Esophagus squamous epithelium (tissue), 5 donors: ENCODE data around the gene CFAP57. TPM values are rescaled to one million over a fixed set of nuclear protein-coding genes. Genes with fewer than 3 reads are reported as not detected.

Experiments
- DNase-seq: peaks from one replicate; lab custom pipeline; 2025; lab: John Stamatoyannopoulos, UW
- H3K27ac ChIP-seq, 4 donors: fragments of 200-600 bp; sonication (generic); one replicate each; pipeline ENCODE4 v1.5.1; 2016 to 2019; ENCODE audit warnings: mild to moderate bottlenecking in 1 of 4
- H3K27me3 ChIP-seq, 4 donors: fragments of 200-600 bp; sonication (generic); 1 replicate in 3 of 4; 2 replicates in 1 of 4; pipeline versions ENCODE4 v1.5.1 to v1.6.0; 2017 to 2021; ENCODE audit warnings: antibody characterized with exemption in 1 of 4
- H3K36me3 ChIP-seq, 3 donors: fragments of 200-600 bp; sonication (generic); one replicate each; pipeline ENCODE4 v1.5.1; 2016 to 2019
- H3K4me1 ChIP-seq, 3 donors: fragments of 200-600 bp; sonication (generic); one replicate each; pipeline ENCODE4 v1.5.1; 2017 to 2019
- H3K4me3 ChIP-seq, 4 donors: fragments of 200-600 bp; sonication (generic); 1 replicate in 3 of 4; 2 replicates in 1 of 4; pipeline ENCODE4 v1.5.1; 2016 to 2019; ENCODE audit warnings: mild to moderate bottlenecking in 2 of 4, moderate library complexity in 1 of 4
- H3K9me3 ChIP-seq, 3 donors: fragments of 200-600 bp; sonication (generic); one replicate each; pipeline ENCODE4 v1.5.1; 2016 to 2019
- POLR2A ChIP-seq, 4 donors: fragments of 450-650 bp; IDR thresholded peaks; one replicate each; pipeline ENCODE4 v1.6.1; 2017; ENCODE audit warnings: antibody characterized with exemption in 4 of 4, mild to moderate bottlenecking in 4 of 4, moderate library complexity in 3 of 4
- WGBS, 2 donors: methylation state at CpG; one replicate each; pipeline ENCODE4 v1.1.5; 2018; 5-methylcytosine and 5-hydroxymethylcytosine counted together
- intact Hi-C: fragments of 100-400 bp; cut with DNase I; formaldehyde crosslinking; loops from one replicate; pipeline ENCODE4 v1.15.0; 2022
- total RNA-seq, 4 donors: library from RNA; depleted of rRNA; stranded (reverse); fragments of >200 nt; gene quantifications; one replicate each; pipeline ENCODE4 v1.1.0, GENCODE V29; 2016
- TF ChIP-seq, protein P1 (sequence below), 6 experiments: fragments of 450-650 bp in 4 of 6; fragments of 200-600 bp in 2 of 6; sonication (generic) in 2 of 6; IDR thresholded peaks; one replicate each; pipeline ENCODE4 v1.5.1; 2016 to 2019; ENCODE audit warnings: antibody characterized with exemption in 6 of 6, mild to moderate bottlenecking in 4 of 6, moderate library complexity in 4 of 6
- donor health status: DM: yes; HTN: yes; CAD: no.

CFAP57 gene
- total RNA-seq, 4 donors from 2014 or later: not detected

DNA sequence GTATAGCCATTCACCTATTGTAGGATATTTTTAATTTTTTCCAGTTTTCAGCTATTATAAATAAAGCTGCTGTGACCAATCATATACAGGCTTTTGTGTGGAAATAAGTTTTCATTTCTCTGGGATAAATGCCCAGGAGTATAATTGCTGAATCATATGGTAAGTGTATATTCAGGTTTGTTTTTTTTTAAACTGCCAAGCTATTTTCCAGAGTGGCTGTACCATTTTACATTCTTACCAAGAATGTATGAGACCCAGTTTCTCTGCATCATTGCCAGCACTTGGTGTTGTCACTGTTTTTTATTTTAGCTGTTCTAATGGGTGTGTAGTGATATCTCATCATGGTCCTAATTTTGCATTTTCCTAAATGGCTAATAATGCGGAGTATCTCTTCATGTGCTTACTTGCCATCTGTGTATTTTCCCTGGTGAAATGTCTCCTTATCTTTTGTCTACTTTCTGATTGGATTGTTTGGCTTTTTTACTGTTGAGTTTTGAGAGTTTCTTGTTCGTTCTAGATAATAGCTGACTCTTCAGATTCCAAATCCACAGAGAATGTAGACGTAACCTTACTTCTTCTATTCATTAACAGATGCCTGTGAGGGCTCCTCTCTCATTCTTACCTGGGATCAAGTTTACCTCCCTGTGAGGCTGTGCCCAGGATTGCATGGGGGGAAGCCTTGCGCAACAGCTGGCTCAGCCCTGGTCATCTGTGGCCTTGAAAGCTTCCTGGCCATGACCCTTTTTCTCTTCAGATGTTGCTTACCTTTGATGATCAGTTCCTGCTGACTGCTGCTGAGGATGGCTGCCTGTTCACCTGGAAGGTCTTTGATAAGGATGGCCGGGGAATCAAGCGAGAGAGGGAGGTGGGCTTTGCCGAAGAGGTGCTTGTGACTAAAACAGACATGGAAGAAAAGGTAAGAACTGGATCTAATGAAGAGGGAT, 42.6 kb downstream of the CFAP57 start:
- no peak overlapping the region for H3K27ac ChIP-seq
- whole genome bisulfite sequencing, 2 donors: 71 to 76% methylated on average over 7 of the region's 7 CpGs
- H3K27me3 ChIP-seq: peaks cover 0 to 5% (median 0%) of the 10 kb centered on the region in 4 donors
- DNase-seq: no peak
- no peak for TF ChIP-seq POLR2A (IDR thresholded peaks at IDR 0.05)
- TF ChIP-seq, protein P1, sequence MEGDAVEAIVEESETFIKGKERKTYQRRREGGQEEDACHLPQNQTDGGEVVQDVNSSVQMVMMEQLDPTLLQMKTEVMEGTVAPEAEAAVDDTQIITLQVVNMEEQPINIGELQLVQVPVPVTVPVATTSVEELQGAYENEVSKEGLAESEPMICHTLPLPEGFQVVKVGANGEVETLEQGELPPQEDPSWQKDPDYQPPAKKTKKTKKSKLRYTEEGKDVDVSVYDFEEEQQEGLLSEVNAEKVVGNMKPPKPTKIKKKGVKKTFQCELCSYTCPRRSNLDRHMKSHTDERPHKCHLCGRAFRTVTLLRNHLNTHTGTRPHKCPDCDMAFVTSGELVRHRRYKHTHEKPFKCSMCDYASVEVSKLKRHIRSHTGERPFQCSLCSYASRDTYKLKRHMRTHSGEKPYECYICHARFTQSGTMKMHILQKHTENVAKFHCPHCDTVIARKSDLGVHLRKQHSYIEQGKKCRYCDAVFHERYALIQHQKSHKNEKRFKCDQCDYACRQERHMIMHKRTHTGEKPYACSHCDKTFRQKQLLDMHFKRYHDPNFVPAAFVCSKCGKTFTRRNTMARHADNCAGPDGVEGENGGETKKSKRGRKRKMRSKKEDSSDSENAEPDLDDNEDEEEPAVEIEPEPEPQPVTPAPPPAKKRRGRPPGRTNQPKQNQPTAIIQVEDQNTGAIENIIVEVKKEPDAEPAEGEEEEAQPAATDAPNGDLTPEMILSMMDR (IDR thresholded peaks at IDR 0.05): no peak
- H3K36me3 ChIP-seq: no peaks in the 10 kb centered on the region
- no peak overlapping the region for H3K4me3 ChIP-seq
- no peaks in the 10 kb centered on the region for H3K9me3 ChIP-seq
- no peaks in the 10 kb centered on the region for H3K4me1 ChIP-seq
- intact Hi-C loops: no loop called here

DNA sequence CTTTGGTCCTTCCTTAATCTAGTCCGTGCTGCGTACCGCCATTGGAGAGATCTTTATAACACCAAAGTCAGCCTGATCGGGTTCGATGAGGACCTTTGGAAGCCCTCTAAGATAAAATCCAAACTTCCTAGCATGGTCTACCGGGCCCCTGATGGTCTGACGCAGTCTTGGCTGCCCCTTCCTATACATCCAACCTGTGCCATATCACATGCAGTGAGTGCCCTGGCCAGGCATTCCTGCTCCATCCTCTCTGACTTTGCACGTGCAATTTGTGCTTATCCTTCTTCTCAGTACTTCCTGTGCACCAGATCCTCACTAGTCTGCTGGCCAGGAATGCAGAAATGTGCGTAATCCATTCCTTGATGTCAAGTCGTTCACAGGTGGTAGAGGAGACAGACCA, 45.6 kb downstream of the CFAP57 start:
- WGBS, 2 donors: 91 to 93% methylated on average over 10 of the region's 10 CpGs
- no peak for TF ChIP-seq POLR2A (IDR thresholded peaks at IDR 0.05)
- TF ChIP-seq, protein P1 (IDR thresholded peaks at IDR 0.05): no peak
- intact Hi-C loops: no loop called here
- peaks cover 0 to 5% (median 0%) of the 10 kb centered on the region in 4 donors for H3K27me3 ChIP-seq
- H3K4me1 ChIP-seq: no peaks in the 10 kb centered on the region
- H3K4me3 ChIP-seq: no peak overlapping the region
- H3K27ac ChIP-seq: no peak overlapping the region
- DNase-seq: no peak
- no peaks in the 10 kb centered on the region for H3K36me3 ChIP-seq
- H3K9me3 ChIP-seq: no peaks in the 10 kb centered on the region

GRCh38 chr1:43220905-43221778, 49.0 kb downstream of the CFAP57 start:
- DNase-seq: no peak
- WGBS, 2 donors: 57 to 70% methylated on average over 7 of the region's 7 CpGs
- TF ChIP-seq POLR2A (IDR thresholded peaks at IDR 0.05): no peak
- TF ChIP-seq, protein P1 (IDR thresholded peaks at IDR 0.05): no peak
- Histone ChIP-seq H3K4me1 (no peaks in the 10 kb centered on the region), H3K9me3 (no peaks in the 10 kb centered on the region), H3K27ac (peak overlapping the region in 1 of 4 donors; percentile 10), H3K36me3 (no peaks in the 10 kb centered on the region), H3K27me3 (peaks cover 0 to 5% (median 0%) of the 10 kb centered on the region in 4 donors), H3K4me3 (no peak overlapping the region)
- intact Hi-C loops: no loop called here

DNA sequence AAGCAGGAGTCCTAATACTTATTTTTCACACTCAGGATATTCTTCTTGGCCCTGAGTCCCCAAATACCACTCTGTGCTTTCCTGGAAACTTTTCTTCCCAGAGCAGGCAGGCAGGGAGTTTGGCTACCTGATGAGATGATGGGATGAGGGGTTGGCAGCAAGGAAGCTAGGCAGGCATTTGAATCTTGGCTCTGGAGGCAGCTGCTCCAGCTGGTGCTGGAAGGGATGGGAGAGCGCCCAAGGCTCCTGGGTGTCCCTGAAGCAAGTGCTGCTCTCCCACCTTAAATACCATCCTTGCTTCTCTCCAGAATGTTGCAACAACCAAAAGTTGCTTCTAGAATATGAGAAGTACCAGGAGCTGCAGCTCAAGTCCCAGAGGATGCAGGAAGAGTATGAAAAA, 49.7 kb downstream of the CFAP57 start:
- WGBS, 2 donors: 100% methylated on average over 1 of the region's 1 CpG
- intact Hi-C loops: no loop called here
- no peaks in the 10 kb centered on the region for H3K36me3 ChIP-seq

More for the DNA sequence above, 49.7 kb downstream of the CFAP57 start:
- no peaks in the 10 kb centered on the region for H3K9me3 ChIP-seq
- H3K27me3 ChIP-seq: peaks cover 0 to 3% (median 0%) of the 10 kb centered on the region in 4 donors
- no peak for DNase-seq
- TF ChIP-seq, protein P1 (IDR thresholded peaks at IDR 0.05): no peak
- TF ChIP-seq POLR2A (IDR thresholded peaks at IDR 0.05): no peak
- no peak overlapping the region for H3K4me3 ChIP-seq
- peak overlapping the region in 1 of 4 donors; percentile 10 for H3K27ac ChIP-seq
- no peaks in the 10 kb centered on the region for H3K4me1 ChIP-seq
